CD4-positive, alpha-beta T cell treated with Interleukin-6 at 100 ng/mL for 8 hours (primary cell): Measurements from ENCODE around the gene FLRT1.

Source experiments
- DNase-seq: peaks from one replicate; pipeline ENCODE4 v3.0.0-alpha.2; 2020; ENCODE audit warnings: mixed read lengths, low spot score

The FLRT1 gene

GRCh38 chr11:64006398-64006797 lies 29.3 kb upstream of the FLRT1 start:
- no peak for DNase-seq

DNA sequence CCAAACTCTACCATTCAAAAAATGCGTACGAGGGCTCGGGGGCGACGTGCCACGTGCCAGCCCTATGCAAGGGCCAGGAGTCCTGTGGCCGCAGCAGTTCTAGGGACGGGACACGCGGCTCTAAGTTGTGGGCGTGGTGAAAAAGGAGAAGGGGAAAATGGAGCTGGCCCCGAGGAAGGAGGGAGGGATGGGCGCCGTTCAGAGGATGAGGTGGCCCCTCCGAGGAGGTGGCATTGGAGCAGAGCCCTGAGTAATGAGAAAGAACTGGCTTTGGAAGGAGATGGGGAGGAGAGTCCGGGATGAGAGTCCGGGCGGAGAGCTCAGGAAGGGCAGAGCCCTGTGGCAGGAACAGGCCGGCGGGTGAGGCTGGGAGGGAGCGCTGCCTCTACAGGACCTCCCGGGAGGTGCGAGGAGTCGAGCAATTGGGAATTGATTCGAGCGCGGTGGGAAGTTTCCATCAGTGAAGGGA lies 28.5 kb upstream of the FLRT1 start:
- DNase-seq = no peak

- no peak for DNase-seq
Measured at GRCh38 chr11:64007629-64008282, 28.0 kb upstream of the FLRT1 start.

DNA sequence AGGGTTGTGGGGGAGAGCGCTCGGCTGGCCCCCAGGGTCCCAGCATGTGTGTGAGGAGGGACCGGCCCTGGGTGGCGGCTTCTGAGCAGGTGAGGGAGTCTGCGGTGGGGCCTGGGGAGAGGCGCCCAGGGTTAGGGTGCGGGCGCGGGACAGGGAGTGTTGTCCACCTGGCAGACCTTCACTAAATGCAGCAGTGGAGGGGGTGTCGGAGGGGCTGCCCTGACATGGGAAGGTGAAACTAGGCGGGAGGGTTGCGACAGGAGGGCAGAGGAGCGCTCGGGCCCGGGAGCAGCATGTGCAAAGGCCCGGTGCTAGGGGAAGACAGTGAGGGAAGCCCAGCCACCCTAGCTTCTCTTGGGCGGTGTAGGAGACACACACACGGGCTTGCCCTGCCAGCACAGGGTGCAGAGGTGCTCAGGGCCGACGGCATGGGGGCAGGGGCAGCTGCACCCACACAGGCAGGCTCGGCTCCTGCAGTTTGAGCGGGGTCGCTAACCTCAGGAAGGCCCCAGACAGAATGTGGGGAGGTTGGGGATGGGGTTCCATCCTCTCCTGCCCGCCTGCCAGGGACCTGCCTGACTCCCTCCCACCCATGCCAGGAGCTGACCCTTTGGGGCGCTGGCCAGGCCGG lies 27.3 kb upstream of the FLRT1 start:
- no peak for DNase-seq

- DNase-seq = no peak
Measured at GRCh38 chr11:64008914-64009633, 26.7 kb upstream of the FLRT1 start.

- DNase-seq = no peak
Measured at GRCh38 chr11:64009710-64010109, 26.0 kb upstream of the FLRT1 start.

- DNase-seq = no peak
Measured at GRCh38 chr11:64010783-64011182, 24.9 kb upstream of the FLRT1 start.

- DNase-seq = no peak
Measured at GRCh38 chr11:64011371-64011770, 24.4 kb upstream of the FLRT1 start.

- no peak for DNase-seq
Measured at GRCh38 chr11:64013141-64013896, 22.4 kb upstream of the FLRT1 start.

DNA sequence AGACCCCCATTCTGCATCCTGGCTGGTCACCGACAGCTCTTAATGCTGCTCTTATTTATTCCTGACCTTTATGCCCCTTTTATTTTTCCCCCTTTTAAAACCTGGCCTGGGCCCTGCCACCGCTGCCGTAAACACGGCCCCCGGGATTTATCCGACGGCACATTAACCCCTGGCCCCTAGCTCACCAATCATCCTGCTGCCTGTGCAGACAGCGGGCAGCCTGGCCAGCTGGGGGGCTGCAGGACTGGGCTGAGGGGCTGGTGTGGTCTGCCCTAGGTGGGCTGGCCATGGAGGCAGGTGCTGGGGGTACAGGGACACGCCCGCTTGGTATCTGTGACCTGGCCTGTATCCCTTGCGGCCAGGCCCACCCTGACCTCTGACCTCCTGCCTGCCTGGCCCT lies 21.4 kb upstream of the FLRT1 start:
- no peak for DNase-seq

- DNase-seq = no peak
Measured at GRCh38 chr11:64015510-64015909, 20.2 kb upstream of the FLRT1 start.

GRCh38 chr11:64015935-64016845 lies 19.5 kb upstream of the FLRT1 start:
- DNase-seq = no peak

- no peak for DNase-seq
Measured at GRCh38 chr11:64017945-64018224, 17.8 kb upstream of the FLRT1 start.

GRCh38 chr11:64018310-64018709 lies 17.4 kb upstream of the FLRT1 start:
- no peak for DNase-seq

DNA sequence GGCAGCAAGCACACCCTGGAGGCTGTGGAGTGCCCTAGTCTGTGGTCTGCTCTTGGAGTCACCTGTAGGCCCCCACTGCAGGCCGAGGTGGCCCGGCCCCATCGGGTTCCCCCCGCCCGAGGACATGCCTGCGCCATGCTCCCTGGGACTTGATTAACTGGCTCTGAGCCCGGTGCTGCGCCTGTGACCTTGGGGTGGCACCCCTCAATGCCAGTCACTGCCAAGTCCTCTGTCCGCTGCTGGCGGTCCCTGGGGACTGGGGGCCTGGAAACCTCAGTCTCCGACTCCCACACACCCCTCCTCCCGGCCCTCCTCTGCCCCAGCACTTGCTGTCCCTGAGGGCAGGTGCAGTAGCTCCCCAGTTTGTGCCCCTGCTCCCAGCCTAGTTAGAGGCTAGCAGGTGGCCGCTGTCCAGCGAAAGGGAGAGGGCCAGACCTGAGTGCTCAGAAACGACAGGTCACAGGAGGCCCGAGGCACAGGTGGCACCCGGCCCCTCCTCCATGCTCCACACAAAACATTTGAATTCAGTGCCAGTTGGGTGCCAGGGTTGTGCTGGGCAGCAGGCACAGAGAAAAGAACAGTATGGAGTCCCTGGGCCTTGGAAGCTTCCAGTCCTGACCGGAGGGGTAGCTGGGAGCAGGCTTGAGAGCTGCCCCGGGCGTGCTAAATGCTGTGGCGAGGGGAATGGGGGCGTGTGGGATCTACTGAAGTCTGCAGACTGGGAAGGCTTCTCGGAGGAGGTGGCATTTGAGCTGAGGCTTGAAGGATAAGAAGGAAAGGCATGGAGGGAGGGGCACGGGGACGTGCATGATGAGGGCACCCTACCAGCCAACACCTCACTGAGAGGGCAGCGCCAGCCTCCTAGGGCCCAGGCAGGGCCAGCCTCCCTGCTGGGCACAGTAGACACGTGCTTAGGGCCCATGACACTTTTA lies 16.4 kb upstream of the FLRT1 start:
- DNase-seq = no peak

DNA sequence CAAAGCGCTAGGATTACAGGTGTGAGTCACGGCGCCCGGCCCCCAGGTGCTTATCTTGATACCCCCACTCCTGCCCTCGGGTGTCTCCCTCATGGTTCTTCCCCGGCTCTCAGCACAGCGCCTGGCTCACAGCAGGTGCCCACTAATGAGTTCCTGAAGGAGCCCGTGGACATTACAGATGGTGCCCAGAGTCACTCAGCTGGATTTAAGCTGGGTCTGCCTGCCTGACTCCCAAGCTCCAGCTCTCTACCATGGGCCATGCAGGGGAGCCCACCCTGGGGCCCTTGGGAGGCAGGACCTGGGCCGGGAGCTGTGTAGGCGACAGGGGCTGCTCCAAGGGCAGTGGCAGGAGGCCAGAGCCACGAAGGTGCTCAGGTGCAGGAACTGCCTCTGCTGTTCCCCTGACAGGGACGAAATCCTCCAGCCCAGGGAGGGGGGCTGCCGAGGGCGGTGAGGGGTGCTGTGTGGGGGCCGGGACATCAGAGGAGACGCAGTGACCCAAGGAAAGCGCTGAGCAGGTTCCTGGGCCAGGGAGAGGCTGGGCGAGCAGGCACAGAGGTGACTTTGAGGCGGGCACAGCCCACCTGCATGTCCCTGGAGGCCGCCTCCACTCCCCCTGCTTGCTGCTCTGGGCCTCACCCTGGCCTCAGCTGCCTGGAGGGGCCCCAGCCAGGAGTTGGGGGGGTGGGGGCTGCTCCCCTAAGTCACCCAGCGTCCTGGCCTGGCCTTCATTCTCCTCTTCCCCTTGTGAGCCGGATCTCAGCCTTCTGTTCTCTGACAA lies 14.6 kb upstream of the FLRT1 start:
- no peak for DNase-seq

GRCh38 chr11:64021757-64022093 lies 14.0 kb upstream of the FLRT1 start:
- DNase-seq = no peak

DNA sequence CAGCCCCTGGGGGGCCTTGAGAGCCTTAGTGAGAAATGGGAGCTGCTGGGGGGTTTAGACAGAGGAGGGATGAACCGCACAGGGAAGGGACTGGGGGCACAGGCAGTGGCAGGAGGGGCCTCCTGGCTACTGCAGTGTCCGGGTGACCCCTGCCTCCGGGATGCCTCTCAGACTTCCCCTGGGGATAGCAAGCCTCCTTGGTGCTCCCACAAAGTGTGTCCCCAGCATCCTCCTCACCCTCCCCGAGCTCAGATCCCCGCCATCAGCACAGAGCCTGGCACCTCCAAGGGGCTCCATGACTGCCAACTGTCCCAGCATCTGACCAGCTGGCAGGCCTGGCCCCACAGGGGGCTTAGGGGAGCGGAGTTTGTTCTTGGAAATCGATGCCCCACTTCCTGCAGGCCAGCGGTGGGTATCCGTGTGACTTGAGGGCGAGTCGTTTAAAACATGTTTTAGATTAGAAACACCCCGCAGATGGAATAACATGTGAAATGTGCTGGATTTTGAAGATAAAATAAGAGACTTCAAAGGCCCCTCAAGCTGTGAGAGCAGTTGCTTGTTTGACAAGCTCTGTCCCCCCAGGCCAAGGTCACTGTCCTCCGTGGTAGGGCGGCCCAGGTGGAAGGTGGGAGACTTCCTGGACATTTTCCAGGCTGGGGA lies 13.5 kb upstream of the FLRT1 start:
- no peak for DNase-seq
